Measurements from ENCODE around the gene ZNF469.

DNA sequence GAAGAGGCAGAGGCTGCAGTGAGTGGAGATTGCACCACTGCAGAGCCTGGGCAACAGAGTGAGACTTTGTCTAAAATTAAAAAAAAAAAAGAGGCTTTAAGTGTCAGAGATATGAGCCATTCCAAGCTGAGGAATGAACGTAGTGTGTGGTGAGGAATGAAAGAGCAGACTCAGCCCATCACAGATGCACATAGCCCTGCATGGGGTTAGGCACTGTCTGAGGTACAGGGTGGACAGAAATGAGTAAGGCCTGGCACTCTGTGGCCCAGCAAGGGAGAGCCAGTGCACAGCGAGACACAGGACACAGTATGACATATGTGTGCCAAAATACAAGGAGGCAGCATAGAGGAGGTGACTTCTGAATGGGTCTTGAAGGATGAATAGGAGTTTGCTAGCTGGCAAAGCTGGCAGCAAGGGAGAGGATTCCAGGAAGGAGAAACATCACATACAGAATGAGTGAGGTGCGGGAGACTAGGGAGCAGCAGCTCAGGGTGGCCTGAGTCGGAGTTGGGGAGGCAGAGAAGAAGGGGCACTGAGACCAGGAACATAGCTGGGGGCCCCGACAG is 8.7 kb upstream of the ZNF469 start:
- TF ChIP-seq, protein P1, sequence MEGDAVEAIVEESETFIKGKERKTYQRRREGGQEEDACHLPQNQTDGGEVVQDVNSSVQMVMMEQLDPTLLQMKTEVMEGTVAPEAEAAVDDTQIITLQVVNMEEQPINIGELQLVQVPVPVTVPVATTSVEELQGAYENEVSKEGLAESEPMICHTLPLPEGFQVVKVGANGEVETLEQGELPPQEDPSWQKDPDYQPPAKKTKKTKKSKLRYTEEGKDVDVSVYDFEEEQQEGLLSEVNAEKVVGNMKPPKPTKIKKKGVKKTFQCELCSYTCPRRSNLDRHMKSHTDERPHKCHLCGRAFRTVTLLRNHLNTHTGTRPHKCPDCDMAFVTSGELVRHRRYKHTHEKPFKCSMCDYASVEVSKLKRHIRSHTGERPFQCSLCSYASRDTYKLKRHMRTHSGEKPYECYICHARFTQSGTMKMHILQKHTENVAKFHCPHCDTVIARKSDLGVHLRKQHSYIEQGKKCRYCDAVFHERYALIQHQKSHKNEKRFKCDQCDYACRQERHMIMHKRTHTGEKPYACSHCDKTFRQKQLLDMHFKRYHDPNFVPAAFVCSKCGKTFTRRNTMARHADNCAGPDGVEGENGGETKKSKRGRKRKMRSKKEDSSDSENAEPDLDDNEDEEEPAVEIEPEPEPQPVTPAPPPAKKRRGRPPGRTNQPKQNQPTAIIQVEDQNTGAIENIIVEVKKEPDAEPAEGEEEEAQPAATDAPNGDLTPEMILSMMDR (IDR thresholded peaks at IDR 0.05; ENCODE audit: low read depth, low read length): no peak
- no peak for TF ChIP-seq EZH2phosphoT487 (IDR thresholded peaks at IDR 0.05; ENCODE audit: low read depth)
